Measurements from ENCODE around the gene TAGLN. TPM values are rescaled to one million over a fixed set of nuclear protein-coding genes. Genes with fewer than 3 reads are reported as not detected.
A peak's percentile ranks its signal among the peaks of the same experiment; 100 is the strongest.

Gene TAGLN
- total RNA-seq, 1 experiment from 2014 or later: 6.6 TPM

- Mint-ChIP-seq H3K9me3 (ENCODE audit: low read depth, unreplicated experiment) (no peaks in the 10 kb centered on the region), H3K27me3 (ENCODE audit: unreplicated experiment) (no peaks in the 10 kb centered on the region), H3K4me3 (ENCODE audit: low read depth, unreplicated experiment) (peak within 1 kb of the TSS; percentile 79), H3K27ac (ENCODE audit: unreplicated experiment) (peak within 1 kb of the TSS; percentile 67), H3K4me1 (ENCODE audit: low read depth, unreplicated experiment) (peaks cover 7% of the 10 kb centered on the region), H3K36me3 (ENCODE audit: insufficient read depth, unreplicated experiment) (peaks cover 23% of the 10 kb centered on the region)
- DNase-seq: peak; percentile 82
- BruUV-seq (replicated peaks): no TSS peak
- intact Hi-C loops (cut with micrococcal nuclease; ENCODE audit: unreplicated experiment): no loop called here
- no peak for TF ChIP-seq CTCF (IDR thresholded peaks at IDR 0.05; ENCODE audit: unreplicated experiment)
- CTCF ChIA-PET: interaction anchor here (0.7 to 0.9 kb wide), 3 partner anchors 11 to 370 kb away, joined by 3 read pairs; no protein-coding TSS in a partner anchor
These were observed 20.7 kb upstream of the TAGLN start, which contains the start of gene SIDT2 for GRCh38 chr11:117178210-117179034. Gene SIDT2, plus strand, starts transcription at chr11:117178743. Its CDS starts 521 bp downstream, at chr11:117179264.

GRCh38 chr11:117179048-117179999 is 19.8 kb upstream of the TAGLN start:
- CTCF ChIA-PET: interaction anchor here (0.9 kb wide), 1 partner anchor 371 kb away, joined by 3 read pairs; no protein-coding TSS in a partner anchor
- peak overlapping the region; percentile 67 for H3K27ac Mint-ChIP-seq (ENCODE audit: unreplicated experiment)
- no peak for TF ChIP-seq CTCF (IDR thresholded peaks at IDR 0.05; ENCODE audit: unreplicated experiment)
- DNase-seq: peak; percentile 42
- H3K36me3 Mint-ChIP-seq (ENCODE audit: insufficient read depth, unreplicated experiment): peaks cover 18% of the 10 kb centered on the region
- no peaks in the 10 kb centered on the region for H3K27me3 Mint-ChIP-seq (ENCODE audit: unreplicated experiment)
- H3K4me1 Mint-ChIP-seq (ENCODE audit: low read depth, unreplicated experiment): peaks cover 7% of the 10 kb centered on the region
- H3K9me3 Mint-ChIP-seq (ENCODE audit: low read depth, unreplicated experiment): no peaks in the 10 kb centered on the region
- BruUV-seq (replicated peaks): no TSS peak
- intact Hi-C loops (cut with micrococcal nuclease; ENCODE audit: unreplicated experiment): no loop called here
- peak overlapping the region; percentile 79 for H3K4me3 Mint-ChIP-seq (ENCODE audit: low read depth, unreplicated experiment)

DNA sequence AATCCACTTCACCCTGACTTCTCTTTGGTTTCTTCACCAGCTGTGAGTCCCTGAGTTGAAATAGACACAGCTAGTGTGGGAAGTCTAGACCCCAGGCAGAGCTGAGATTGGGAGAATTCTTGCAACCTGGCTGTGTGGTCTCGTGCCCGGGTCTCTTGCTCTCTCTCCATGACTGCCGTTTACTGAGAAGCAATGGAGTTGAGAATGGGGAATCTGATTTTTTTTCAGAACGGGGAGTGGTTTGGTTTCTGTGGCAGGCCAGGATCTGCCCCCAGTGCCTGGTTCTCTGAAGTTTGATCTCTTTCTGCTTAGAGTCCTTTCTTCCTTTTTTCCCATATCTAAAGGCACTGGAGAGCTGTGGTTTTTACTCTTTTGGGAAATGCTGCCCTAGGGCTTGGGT is 19.1 kb upstream of the TAGLN start:
- H3K9me3 Mint-ChIP-seq (ENCODE audit: low read depth, unreplicated experiment): no peaks in the 10 kb centered on the region
- no peaks in the 10 kb centered on the region for H3K27me3 Mint-ChIP-seq (ENCODE audit: unreplicated experiment)
- DNase-seq: no peak
- H3K36me3 Mint-ChIP-seq (ENCODE audit: insufficient read depth, unreplicated experiment): peaks cover 18% of the 10 kb centered on the region
- CTCF ChIA-PET: interaction anchor here (0.6 to 0.7 kb wide), 2 partner anchors 34 to 258 kb away, joined by 3 read pairs; no protein-coding TSS in a partner anchor
- H3K27ac Mint-ChIP-seq (ENCODE audit: unreplicated experiment): no peak overlapping the region
- intact Hi-C loops (cut with micrococcal nuclease; ENCODE audit: unreplicated experiment): no loop called here
- H3K4me3 Mint-ChIP-seq (ENCODE audit: low read depth, unreplicated experiment): peak overlapping the region; percentile 79
- TSS peak; percentile 29 for BruUV-seq (replicated peaks)
- TF ChIP-seq CTCF (IDR thresholded peaks at IDR 0.05; ENCODE audit: unreplicated experiment): no peak
- peaks cover 7% of the 10 kb centered on the region for H3K4me1 Mint-ChIP-seq (ENCODE audit: low read depth, unreplicated experiment)
